ENCODE data around the gene ADISSP.

- no peak for TF ChIP-seq POLR2AphosphoS5 (IDR thresholded peaks at IDR 0.05; ENCODE audit: low read depth, low read length)
- no peak for TF ChIP-seq SIN3A (IDR thresholded peaks at IDR 0.05; ENCODE audit: borderline replicate concordance, insufficient read depth, low read length)
These were observed 14.5 kb downstream of the ADISSP start for GRCh38 chr20:3753098-3753497.
